Measurements from ENCODE around the gene AOX1. TPM values are rescaled to one million over a fixed set of nuclear protein-coding genes. Genes with fewer than 3 reads are reported as not detected.

The AOX1 gene
- total RNA-seq, 1 donor from 2014 or later: 16.8 TPM

GRCh38 chr2:200618590-200619021 lies 32.8 kb downstream of the AOX1 start:
- no peak for DNase-seq (ENCODE audit: low read depth)
- no peak overlapping the region for H3K4me3 ChIP-seq (ENCODE audit: low read depth, low read length)
- TF ChIP-seq CTCF (conservative IDR thresholded peaks at IDR 0.05; ENCODE audit: low read depth, low read length): peak; percentile 39

- H3K4me3 ChIP-seq (ENCODE audit: low read depth, low read length): no peak overlapping the region
- no peak for TF ChIP-seq CTCF (conservative IDR thresholded peaks at IDR 0.05; ENCODE audit: low read depth, low read length)
- no peak for DNase-seq (ENCODE audit: low read depth)
Observed at GRCh38 chr2:200619279-200619678, 33.5 kb downstream of the AOX1 start.

- no peak for DNase-seq (ENCODE audit: low read depth)
- H3K4me3 ChIP-seq (ENCODE audit: low read depth, low read length): no peak overlapping the region
- no peak for TF ChIP-seq CTCF (conservative IDR thresholded peaks at IDR 0.05; ENCODE audit: low read depth, low read length)
Observed at GRCh38 chr2:200620606-200621390, 35.0 kb downstream of the AOX1 start.

GRCh38 chr2:200622106-200622505 lies 36.3 kb downstream of the AOX1 start:
- no peak for TF ChIP-seq CTCF (conservative IDR thresholded peaks at IDR 0.05; ENCODE audit: low read depth, low read length)
- H3K4me3 ChIP-seq (ENCODE audit: low read depth, low read length): no peak overlapping the region
- DNase-seq (ENCODE audit: low read depth): no peak

- no peak overlapping the region for H3K4me3 ChIP-seq (ENCODE audit: low read depth, low read length)
- DNase-seq (ENCODE audit: low read depth): no peak
- no peak for TF ChIP-seq CTCF (conservative IDR thresholded peaks at IDR 0.05; ENCODE audit: low read depth, low read length)
Observed at GRCh38 chr2:200624026-200624425, 38.2 kb downstream of the AOX1 start.

GRCh38 chr2:200624658-200625057 lies 38.8 kb downstream of the AOX1 start:
- TF ChIP-seq CTCF (conservative IDR thresholded peaks at IDR 0.05; ENCODE audit: low read depth, low read length): no peak
- DNase-seq (ENCODE audit: low read depth): no peak
- H3K4me3 ChIP-seq (ENCODE audit: low read depth, low read length): no peak overlapping the region

- no peak for DNase-seq (ENCODE audit: low read depth)
- no peak for TF ChIP-seq CTCF (conservative IDR thresholded peaks at IDR 0.05; ENCODE audit: low read depth, low read length)
- H3K4me3 ChIP-seq (ENCODE audit: low read depth, low read length): no peak overlapping the region
Observed at GRCh38 chr2:200625282-200625681, 39.5 kb downstream of the AOX1 start.

Data from epithelial cell of proximal tubule (primary cell).